Loucy (cell line): ENCODE measurements around the gene CD4.

ENCODE experiments used
- EZH2phosphoT487 ChIP-seq: fragments of 200-600 bp; IDR thresholded peaks from 2 replicates; pipeline ENCODE4 v1.6.1; 2018; ENCODE audit warnings: antibody characterized with exemption, mild to moderate bottlenecking, moderate library complexity, borderline replicate concordance
- TF ChIP-seq, protein P1 (sequence below): fragments of 200-600 bp; sonication (generic); conservative IDR thresholded peaks from 2 replicates; pipeline ENCODE4 v1.5.1; 2014; ENCODE audit warnings: mild to moderate bottlenecking, antibody characterized with exemption, low read length

DNA sequence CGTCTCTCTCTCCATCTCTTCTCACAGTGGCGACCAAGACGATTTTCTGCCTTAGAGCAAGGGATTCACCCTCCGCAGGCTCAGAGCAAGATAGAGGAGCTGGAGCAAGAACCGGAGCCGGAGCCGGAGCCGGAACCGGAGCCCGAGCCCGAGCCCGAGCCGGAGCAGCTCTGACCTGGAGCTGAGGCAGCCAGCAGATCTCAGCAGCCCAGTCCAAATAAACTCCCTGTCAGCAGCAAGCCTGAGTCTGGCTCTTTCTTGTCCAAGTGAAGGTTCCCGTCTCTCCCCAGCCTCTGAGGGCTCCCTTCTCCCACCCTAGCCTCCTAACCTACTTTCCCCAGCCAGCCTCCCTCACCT lies 11.1 kb upstream of the CD4 start:
- TF ChIP-seq, protein P1, sequence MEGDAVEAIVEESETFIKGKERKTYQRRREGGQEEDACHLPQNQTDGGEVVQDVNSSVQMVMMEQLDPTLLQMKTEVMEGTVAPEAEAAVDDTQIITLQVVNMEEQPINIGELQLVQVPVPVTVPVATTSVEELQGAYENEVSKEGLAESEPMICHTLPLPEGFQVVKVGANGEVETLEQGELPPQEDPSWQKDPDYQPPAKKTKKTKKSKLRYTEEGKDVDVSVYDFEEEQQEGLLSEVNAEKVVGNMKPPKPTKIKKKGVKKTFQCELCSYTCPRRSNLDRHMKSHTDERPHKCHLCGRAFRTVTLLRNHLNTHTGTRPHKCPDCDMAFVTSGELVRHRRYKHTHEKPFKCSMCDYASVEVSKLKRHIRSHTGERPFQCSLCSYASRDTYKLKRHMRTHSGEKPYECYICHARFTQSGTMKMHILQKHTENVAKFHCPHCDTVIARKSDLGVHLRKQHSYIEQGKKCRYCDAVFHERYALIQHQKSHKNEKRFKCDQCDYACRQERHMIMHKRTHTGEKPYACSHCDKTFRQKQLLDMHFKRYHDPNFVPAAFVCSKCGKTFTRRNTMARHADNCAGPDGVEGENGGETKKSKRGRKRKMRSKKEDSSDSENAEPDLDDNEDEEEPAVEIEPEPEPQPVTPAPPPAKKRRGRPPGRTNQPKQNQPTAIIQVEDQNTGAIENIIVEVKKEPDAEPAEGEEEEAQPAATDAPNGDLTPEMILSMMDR, result no peak
- TF ChIP-seq EZH2phosphoT487, result no peak
